CD4-positive, alpha-beta T cell (primary cell): ENCODE data around the gene ITGA11. TPM values are rescaled to one million over a fixed set of nuclear protein-coding genes. Genes with fewer than 3 reads are reported as not detected.

Source experiments
- ATAC-seq: fragments of 200-7000 bp; cut with Tn5 transposase; one replicate; pipeline ENCODE4 v1.10.0; 2022; ENCODE audit warnings: mild to moderate bottlenecking; ENCODE audit not compliant: poor library complexity
- CTCF ChIA-PET: fragments of 350-600 bp; sonication (Branson Sonifier 250); formaldehyde crosslinking; loops from one replicate; lab custom pipeline; 2021; ENCODE audit warnings: antibody characterized with exemption, inconsistent platforms; lab: Charles Lee
- POLR2A ChIA-PET: fragments of 350-600 bp; sonication (Branson Sonifier 250); formaldehyde crosslinking; loops from one replicate; lab custom pipeline; 2021; ENCODE audit warnings: antibody characterized with exemption, inconsistent platforms; lab: Charles Lee
- DNase-seq, 14 experiments: peaks; one replicate each; pipeline ENCODE4 v3.0.0-alpha.2; 2013 to 2020; ENCODE audit warnings: mixed read lengths in 2 of 14
- H3K27ac ChIP-seq, 2 donors: one replicate each; pipeline versions ENCODE4 v1.5.1 to v1.7.0; 2013; ENCODE audit warnings: low read length in 2 of 2, low read depth in 1 of 2, mild to moderate bottlenecking in 1 of 2
- H3K27me3 ChIP-seq, 2 experiments: 1 replicate in 1 of 2; 2 replicates in 1 of 2; pipeline versions ENCODE4 v1.6.1 to v1.7.0; 2013; ENCODE audit warnings: low read length in 2 of 2, control low read depth in 1 of 2, mild to moderate bottlenecking in 1 of 2, moderate library complexity in 1 of 2; ENCODE audit not compliant: insufficient read depth in 2 of 2, control insufficient read depth in 1 of 2
- H3K36me3 ChIP-seq: one replicate; pipeline ENCODE4 v1.6.1; 2013; ENCODE audit warnings: low read length, control low read depth; ENCODE audit not compliant: insufficient read depth
- H3K4me1 ChIP-seq: one replicate; pipeline ENCODE4 v1.6.1; 2013; ENCODE audit warnings: low read length, control low read depth; ENCODE audit not compliant: insufficient read depth
- H3K4me3 ChIP-seq: one replicate; pipeline ENCODE4 v1.5.1; 2013; ENCODE audit warnings: mild to moderate bottlenecking, low read length, moderate library complexity
- H3K9me3 ChIP-seq, 2 experiments: 1 replicate in 1 of 2; 2 replicates in 1 of 2; pipeline versions ENCODE4 v1.6.1 to v1.7.0; 2013; ENCODE audit warnings: low read length in 2 of 2, mild to moderate bottlenecking in 2 of 2, control low read depth in 1 of 2, moderate library complexity in 1 of 2; ENCODE audit not compliant: control insufficient read depth in 1 of 2, insufficient read depth in 1 of 2
- H3K27ac Mint-ChIP-seq: one replicate; pipeline ENCODE4 v1.8.0; 2020; ENCODE audit warnings: mixed read lengths
- H3K27me3 Mint-ChIP-seq: one replicate; pipeline ENCODE4 v1.8.0; 2021; ENCODE audit warnings: mixed read lengths
- H3K36me3 Mint-ChIP-seq: one replicate; pipeline ENCODE4 v1.8.0; 2021; ENCODE audit warnings: low read depth, mixed read lengths
- H3K4me1 Mint-ChIP-seq: one replicate; pipeline ENCODE4 v1.8.0; 2021; ENCODE audit warnings: low read depth, mixed read lengths
- H3K4me3 Mint-ChIP-seq: one replicate; pipeline ENCODE4 v1.8.0; 2020; ENCODE audit warnings: mild to moderate bottlenecking, mixed read lengths
- H3K9me3 Mint-ChIP-seq: one replicate; pipeline ENCODE4 v1.8.0; 2020; ENCODE audit warnings: mixed read lengths
- CTCF ChIP-seq: fragments of 200-600 bp; IDR thresholded peaks from one replicate; pipeline ENCODE4 v1.8.0; 2022; ENCODE audit warnings: antibody characterized with exemption, mild to moderate bottlenecking
- intact Hi-C, 2 experiments: fragments of 100-400 bp; cut with DNase I in 1 of 2; cut with micrococcal nuclease in 1 of 2; formaldehyde crosslinking; loops; one replicate each; pipeline versions ENCODE4 v1.15.1 to v1.9.0; 2023 to 2025; cut with DNase I, micrococcal nuclease
- total RNA-seq, 174 experiments: library from RNA in 2 of 174; stranded (reverse) in 2 of 174; gene quantifications; one replicate each; pipeline ENCODE4 v1.2.3 and lab custom pipeline; 2021 to 2026

ITGA11 gene
- total RNA-seq, 2 experiments from 2014 or later, result 0.08 to 0.20 TPM

GRCh38 chr15:68360721-68361120 lies 71.2 kb downstream of the ITGA11 start:
- no peaks in the 10 kb centered on the region for H3K9me3 ChIP-seq
- H3K4me1 ChIP-seq, result no peaks in the 10 kb centered on the region
- H3K27me3 ChIP-seq, result no peaks in the 10 kb centered on the region
- intact Hi-C loops, result no loop called here
- peaks cover 8% of the 10 kb centered on the region for H3K4me1 Mint-ChIP-seq
- no peak overlapping the region for H3K4me3 ChIP-seq
- ATAC-seq (no peak), DNase-seq (no peak)
- H3K27me3 Mint-ChIP-seq, result no peaks in the 10 kb centered on the region
- no peak overlapping the region for H3K4me3 Mint-ChIP-seq
- no peaks in the 10 kb centered on the region for H3K36me3 ChIP-seq
- no peak overlapping the region for H3K27ac ChIP-seq
- no peaks in the 10 kb centered on the region for H3K36me3 Mint-ChIP-seq
- no peaks in the 10 kb centered on the region for H3K9me3 Mint-ChIP-seq
- CTCF ChIA-PET, result interaction anchor here (1.5 kb wide), 1 partner anchor 54 kb away, joined by 3 read pairs; no protein-coding TSS in a partner anchor
- TF ChIP-seq CTCF, result no peak
- H3K27ac Mint-ChIP-seq, result no peak overlapping the region
- POLR2A ChIA-PET, result interaction anchor here (0.9 kb wide), 1 partner anchor 8 kb away, joined by 3 read pairs; no protein-coding TSS in a partner anchor

DNA sequence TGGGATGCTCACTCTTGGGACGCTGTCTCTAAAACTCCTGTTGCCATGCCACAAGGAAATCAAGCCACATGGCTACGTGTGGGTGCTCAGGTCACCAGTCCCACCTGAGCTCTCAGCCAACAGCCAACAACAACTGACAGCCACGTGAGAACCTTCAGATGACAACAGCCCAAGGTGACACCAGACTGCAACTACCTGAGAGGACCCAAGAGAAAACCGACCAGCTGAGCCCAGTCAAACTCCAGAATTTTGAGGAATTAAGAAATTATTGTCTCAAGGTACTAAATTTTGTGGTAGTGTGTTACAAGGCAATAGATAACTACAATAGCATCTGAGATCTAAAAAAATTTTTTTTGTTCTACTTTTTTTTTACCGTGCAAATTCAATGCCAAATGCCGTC lies 75.2 kb downstream of the ITGA11 start:
- no peaks in the 10 kb centered on the region for H3K36me3 ChIP-seq
- ChIA-PET POLR2A (no interaction called here), CTCF (no interaction called here)
- Mint-ChIP-seq H3K4me1 (peaks cover 7% of the 10 kb centered on the region), H3K36me3 (no peaks in the 10 kb centered on the region), H3K27me3 (no peaks in the 10 kb centered on the region), H3K27ac (no peak overlapping the region), H3K9me3 (no peaks in the 10 kb centered on the region), H3K4me3 (no peak overlapping the region)
- no peak for DNase-seq
- no peaks in the 10 kb centered on the region for H3K27me3 ChIP-seq
- no peak overlapping the region for H3K27ac ChIP-seq
- no peak overlapping the region for H3K4me3 ChIP-seq
- no peak for TF ChIP-seq CTCF
- H3K9me3 ChIP-seq, result no peaks in the 10 kb centered on the region
- peaks cover 6% of the 10 kb centered on the region for H3K4me1 ChIP-seq
- intact Hi-C loops, result no loop called here
- ATAC-seq, result no peak

DNA sequence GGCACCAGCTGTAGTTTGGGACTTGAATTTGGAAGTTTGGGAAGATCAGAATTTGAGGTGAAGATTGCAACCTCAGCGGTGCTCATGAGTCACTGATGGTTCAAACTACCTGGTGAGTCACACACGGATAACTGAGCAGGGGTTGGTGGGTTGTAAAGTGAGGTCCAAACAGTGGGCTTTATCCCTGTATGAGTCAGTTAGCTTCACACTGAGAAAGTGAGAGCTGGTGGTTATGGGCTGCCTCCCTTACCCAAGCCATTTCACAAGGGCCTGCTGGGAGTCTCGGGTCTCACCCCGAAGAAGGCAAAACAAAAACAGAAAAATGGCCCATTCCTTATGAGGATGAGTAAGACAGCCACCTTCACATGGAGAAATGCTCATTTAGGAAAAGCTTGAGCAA lies 77.0 kb downstream of the ITGA11 start:
- Histone ChIP-seq H3K36me3 (no peaks in the 10 kb centered on the region), H3K4me1 (peaks cover 6% of the 10 kb centered on the region), H3K4me3 (no peak overlapping the region), H3K9me3 (no peaks in the 10 kb centered on the region), H3K27ac (no peak overlapping the region), H3K27me3 (no peaks in the 10 kb centered on the region)
- CTCF ChIA-PET, result no interaction called here
- Mint-ChIP-seq H3K9me3 (no peaks in the 10 kb centered on the region), H3K4me3 (no peak overlapping the region), H3K4me1 (peaks cover 7% of the 10 kb centered on the region), H3K27me3 (no peaks in the 10 kb centered on the region), H3K36me3 (no peaks in the 10 kb centered on the region), H3K27ac (no peak overlapping the region)
- intact Hi-C loops, result no loop called here
- ATAC-seq, result no peak
- DNase-seq, result no peak
- TF ChIP-seq CTCF, result no peak
- POLR2A ChIA-PET, result no interaction called here
